A673 (cell line): ENCODE data around the gene CRABP1. TPM values are rescaled to one million over a fixed set of nuclear protein-coding genes. Genes with fewer than 3 reads are reported as not detected.

Experiments used
- BruUV-seq: library from RNA; stranded (reverse); fragments of 400-500 nt; replicated peaks from 2 replicates; lab custom pipeline; 2021; lab: Mats Ljungman, UMichigan
- CTCF ChIA-PET: fragments of 300-600 bp; sonication (Branson Sonifier 250); formaldehyde crosslinking; loops from one replicate; lab custom pipeline; 2022; ENCODE audit warnings: antibody characterized with exemption; lab: Charles Lee
- POLR2A ChIA-PET: fragments of 300-600 bp; sonication (Branson Sonifier 250); formaldehyde crosslinking; loops from one replicate; lab custom pipeline; 2022; ENCODE audit warnings: antibody characterized with exemption; ENCODE audit not compliant: low non-redundant PET; lab: Charles Lee
- DNase-seq: peaks from one replicate; pipeline ENCODE4 v3.0.0-alpha.2; 2015; ENCODE audit warnings: low spot score
- H3K27ac ChIP-seq: fragments of 200-600 bp; sonication (generic); 2 replicates; pipeline ENCODE4 v1.5.1; 2016; ENCODE audit warnings: mixed run types, low read depth, mild to moderate bottlenecking, mixed read lengths, antibody characterized with exemption, low read length; ENCODE audit not compliant: poor library complexity, severe bottlenecking
- H3K27me3 ChIP-seq: fragments of 200-600 bp; sonication (generic); replicated peaks from 2 replicates; pipeline ENCODE4 v1.6.1; 2017; ENCODE audit warnings: mixed run types, low read depth, mild to moderate bottlenecking, mixed read lengths, antibody characterized with exemption, low read length; ENCODE audit not compliant: insufficient read depth, poor library complexity
- H3K36me3 ChIP-seq: fragments of 200-600 bp; sonication (generic); 2 replicates; pipeline ENCODE4 v1.6.1; 2016; ENCODE audit warnings: mixed run types, mild to moderate bottlenecking, mixed read lengths, antibody characterized with exemption, low read length; ENCODE audit not compliant: insufficient read depth, poor library complexity, severe bottlenecking
- H3K4me1 ChIP-seq: fragments of 200-600 bp; sonication (generic); 2 replicates; pipeline ENCODE4 v1.6.1; 2017; ENCODE audit warnings: mixed run types, mild to moderate bottlenecking, mixed read lengths, antibody characterized with exemption, low read length; ENCODE audit not compliant: insufficient read depth, poor library complexity, severe bottlenecking
- H3K4me3 ChIP-seq: fragments of 200-600 bp; sonication (generic); 2 replicates; pipeline ENCODE4 v1.5.1; 2016; ENCODE audit warnings: low read depth, mixed run types, mild to moderate bottlenecking, mixed read lengths, low read length; ENCODE audit not compliant: poor library complexity, severe bottlenecking
- H3K9me3 ChIP-seq: fragments of 200-600 bp; sonication (generic); 2 replicates; pipeline ENCODE4 v1.6.1; 2016; ENCODE audit warnings: mixed run types, low read depth, mild to moderate bottlenecking, mixed read lengths, antibody characterized with exemption, low read length; ENCODE audit not compliant: poor library complexity, severe bottlenecking
- EZH2 ChIP-seq: fragments of 200-600 bp; sonication (generic); IDR thresholded peaks from 2 replicates; pipeline ENCODE4 v1.6.1; 2017; ENCODE audit warnings: borderline replicate concordance, low read depth, mild to moderate bottlenecking, mixed read lengths, antibody characterized with exemption, low read length; ENCODE audit not compliant: poor library complexity, severe bottlenecking
- intact Hi-C: fragments of 100-400 bp; cut with micrococcal nuclease; formaldehyde crosslinking; loops from one replicate; pipeline ENCODE4 v1.10.0; 2022; ENCODE audit not compliant: unreplicated experiment
- total RNA-seq: library from RNA; stranded (reverse); gene quantifications from 2 replicates; pipeline ENCODE4 v1.2.3, GENCODE V29; 2021
- TF ChIP-seq, protein P1 (sequence below): fragments of 300-800, 200-600 bp; sonication (generic); conservative IDR thresholded peaks from 2 replicates; pipeline ENCODE4 v1.5.1; 2017; ENCODE audit warnings: low read depth, mild to moderate bottlenecking, antibody characterized with exemption, low read length, moderate library complexity, mixed read lengths

CRABP1 gene
- total RNA-seq, 1 experiment from 2014 or later, result 61.2 TPM

DNA sequence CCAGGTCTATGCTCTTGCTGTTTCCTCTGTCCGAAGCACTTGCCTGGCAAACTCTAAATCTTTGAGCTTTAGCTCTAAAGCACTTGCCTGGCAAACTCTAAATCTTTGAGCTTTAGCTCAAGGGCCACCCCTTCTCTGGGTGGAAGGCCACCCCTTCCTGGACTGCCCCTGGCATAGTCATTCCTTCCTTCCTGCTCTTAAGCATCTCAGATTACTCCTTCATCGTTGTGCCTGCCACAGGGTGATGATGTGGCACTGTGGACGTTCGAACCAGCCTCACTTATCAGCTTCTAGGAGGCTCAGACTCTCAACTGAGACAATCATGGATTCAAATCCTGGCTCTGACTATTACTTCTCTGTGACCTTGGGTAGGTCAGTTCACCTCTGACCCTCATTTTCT lies 10.5 kb upstream of the CRABP1 start:
- Histone ChIP-seq H3K36me3 (no peaks in the 10 kb centered on the region), H3K27me3 (no peaks in the 10 kb centered on the region), H3K4me1 (no peaks in the 10 kb centered on the region), H3K9me3 (no peaks in the 10 kb centered on the region), H3K4me3 (no peak overlapping the region), H3K27ac (no peak overlapping the region)
- intact Hi-C loops, result no loop called here
- DNase-seq, result no peak
- TF ChIP-seq, protein P1, sequence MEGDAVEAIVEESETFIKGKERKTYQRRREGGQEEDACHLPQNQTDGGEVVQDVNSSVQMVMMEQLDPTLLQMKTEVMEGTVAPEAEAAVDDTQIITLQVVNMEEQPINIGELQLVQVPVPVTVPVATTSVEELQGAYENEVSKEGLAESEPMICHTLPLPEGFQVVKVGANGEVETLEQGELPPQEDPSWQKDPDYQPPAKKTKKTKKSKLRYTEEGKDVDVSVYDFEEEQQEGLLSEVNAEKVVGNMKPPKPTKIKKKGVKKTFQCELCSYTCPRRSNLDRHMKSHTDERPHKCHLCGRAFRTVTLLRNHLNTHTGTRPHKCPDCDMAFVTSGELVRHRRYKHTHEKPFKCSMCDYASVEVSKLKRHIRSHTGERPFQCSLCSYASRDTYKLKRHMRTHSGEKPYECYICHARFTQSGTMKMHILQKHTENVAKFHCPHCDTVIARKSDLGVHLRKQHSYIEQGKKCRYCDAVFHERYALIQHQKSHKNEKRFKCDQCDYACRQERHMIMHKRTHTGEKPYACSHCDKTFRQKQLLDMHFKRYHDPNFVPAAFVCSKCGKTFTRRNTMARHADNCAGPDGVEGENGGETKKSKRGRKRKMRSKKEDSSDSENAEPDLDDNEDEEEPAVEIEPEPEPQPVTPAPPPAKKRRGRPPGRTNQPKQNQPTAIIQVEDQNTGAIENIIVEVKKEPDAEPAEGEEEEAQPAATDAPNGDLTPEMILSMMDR, result no peak
- TF ChIP-seq EZH2, result no peak
- ChIA-PET CTCF (no interaction called here), POLR2A (no interaction called here)
- no TSS peak for BruUV-seq

DNA sequence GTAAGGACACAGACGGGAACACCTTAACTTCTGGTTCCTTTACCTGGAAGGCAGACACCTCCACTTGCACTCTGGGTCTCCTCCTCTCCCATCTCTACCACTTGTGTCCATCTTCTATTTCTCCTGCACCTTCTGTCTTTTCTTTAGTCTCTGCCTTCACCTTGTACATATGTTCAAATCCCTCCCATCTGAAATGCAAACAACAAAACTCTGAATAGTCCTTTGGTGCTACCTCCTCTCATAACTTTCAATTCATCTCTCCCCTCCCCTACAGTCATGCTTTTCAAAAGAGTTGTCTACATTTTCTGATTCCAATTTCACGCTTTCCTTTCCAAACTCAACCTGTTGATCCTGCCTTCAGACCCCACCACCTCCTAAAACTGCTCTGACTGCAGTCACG lies 5.3 kb upstream of the CRABP1 start:
- H3K4me1 ChIP-seq, result peaks cover under 1% of the 10 kb centered on the region
- intact Hi-C loops, result no loop called here
- no peaks in the 10 kb centered on the region for H3K9me3 ChIP-seq
- ChIA-PET CTCF (no interaction called here), POLR2A (no interaction called here)
- no peaks in the 10 kb centered on the region for H3K27me3 ChIP-seq
- H3K36me3 ChIP-seq, result no peaks in the 10 kb centered on the region
- no peak overlapping the region for H3K27ac ChIP-seq
- H3K4me3 ChIP-seq, result no peak overlapping the region
- no peak for TF ChIP-seq EZH2
- TF ChIP-seq, protein P1, result no peak
- no peak for DNase-seq
- no TSS peak for BruUV-seq

- ChIA-PET CTCF (no interaction called here), POLR2A (no interaction called here)
- Histone ChIP-seq H3K27me3 (peaks cover 7% of the 10 kb centered on the region), H3K27ac (no peak overlapping the region), H3K9me3 (no peaks in the 10 kb centered on the region), H3K4me3 (no peak overlapping the region), H3K36me3 (no peaks in the 10 kb centered on the region), H3K4me1 (peaks cover 9% of the 10 kb centered on the region)
- DNase-seq, result no peak
- BruUV-seq, result no TSS peak
- intact Hi-C loops, result no loop called here
- TF ChIP-seq EZH2, result no peak
- TF ChIP-seq, protein P1, result no peak
Measured at GRCh38 chr15:78335985-78336384, 4.2 kb upstream of the CRABP1 start.
